Bronchial epithelial cell (primary cell): ENCODE measurements around the gene CCDC102A. TPM values are rescaled to one million over a fixed set of nuclear protein-coding genes. Genes with fewer than 3 reads are reported as not detected.

ENCODE experiments used
- DNase-seq: peaks from one replicate; pipeline ENCODE4 v3.0.0-alpha.2; 2010; ENCODE audit warnings: low read depth
- FAIRE-seq: peaks from 2 replicates; lab custom pipeline; 2011; peaks lifted over from hg19 to GRCh38; lab: Jason Lieb, UNC
- H3K27me3 ChIP-seq: 2 replicates; pipeline ENCODE4 v1.5.1; 2011; ENCODE audit warnings: low read length; ENCODE audit not compliant: control insufficient read depth, insufficient read depth
- H3K36me3 ChIP-seq: 2 replicates; pipeline ENCODE4 v1.5.1; 2011; ENCODE audit warnings: low read length; ENCODE audit not compliant: control insufficient read depth, insufficient read depth
- H3K4me3 ChIP-seq: 2 replicates; pipeline ENCODE4 v1.5.1; 2011; ENCODE audit warnings: mild to moderate bottlenecking, low read depth, low read length, control low read depth
- total RNA-seq: library from RNA; depleted of rRNA; stranded (reverse); fragments of >200 nt; gene quantifications from 2 replicates; pipeline ENCODE4 v1.2.1, GENCODE V29; 2014
- TF ChIP-seq, protein P1 (sequence below): IDR thresholded peaks from 2 replicates; pipeline ENCODE4 v1.5.1; 2011; ENCODE audit warnings: mild to moderate bottlenecking, moderate library complexity, low read length, control low read depth, inconsistent platforms; ENCODE audit not compliant: insufficient read depth, severe bottlenecking

Gene CCDC102A
- total RNA-seq, 1 donor from 2014 or later, result 2.1 TPM

- H3K27me3 ChIP-seq, result no peaks in the 10 kb centered on the region
- H3K4me3 ChIP-seq, result no peak overlapping the region
- DNase-seq (no peak), FAIRE-seq (no peak)
- H3K36me3 ChIP-seq, result peaks cover 9% of the 10 kb centered on the region
- TF ChIP-seq, protein P1, sequence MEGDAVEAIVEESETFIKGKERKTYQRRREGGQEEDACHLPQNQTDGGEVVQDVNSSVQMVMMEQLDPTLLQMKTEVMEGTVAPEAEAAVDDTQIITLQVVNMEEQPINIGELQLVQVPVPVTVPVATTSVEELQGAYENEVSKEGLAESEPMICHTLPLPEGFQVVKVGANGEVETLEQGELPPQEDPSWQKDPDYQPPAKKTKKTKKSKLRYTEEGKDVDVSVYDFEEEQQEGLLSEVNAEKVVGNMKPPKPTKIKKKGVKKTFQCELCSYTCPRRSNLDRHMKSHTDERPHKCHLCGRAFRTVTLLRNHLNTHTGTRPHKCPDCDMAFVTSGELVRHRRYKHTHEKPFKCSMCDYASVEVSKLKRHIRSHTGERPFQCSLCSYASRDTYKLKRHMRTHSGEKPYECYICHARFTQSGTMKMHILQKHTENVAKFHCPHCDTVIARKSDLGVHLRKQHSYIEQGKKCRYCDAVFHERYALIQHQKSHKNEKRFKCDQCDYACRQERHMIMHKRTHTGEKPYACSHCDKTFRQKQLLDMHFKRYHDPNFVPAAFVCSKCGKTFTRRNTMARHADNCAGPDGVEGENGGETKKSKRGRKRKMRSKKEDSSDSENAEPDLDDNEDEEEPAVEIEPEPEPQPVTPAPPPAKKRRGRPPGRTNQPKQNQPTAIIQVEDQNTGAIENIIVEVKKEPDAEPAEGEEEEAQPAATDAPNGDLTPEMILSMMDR, result no peak
Observed at GRCh38 chr16:57476546-57477410, 59.6 kb downstream of the CCDC102A start.

DNA sequence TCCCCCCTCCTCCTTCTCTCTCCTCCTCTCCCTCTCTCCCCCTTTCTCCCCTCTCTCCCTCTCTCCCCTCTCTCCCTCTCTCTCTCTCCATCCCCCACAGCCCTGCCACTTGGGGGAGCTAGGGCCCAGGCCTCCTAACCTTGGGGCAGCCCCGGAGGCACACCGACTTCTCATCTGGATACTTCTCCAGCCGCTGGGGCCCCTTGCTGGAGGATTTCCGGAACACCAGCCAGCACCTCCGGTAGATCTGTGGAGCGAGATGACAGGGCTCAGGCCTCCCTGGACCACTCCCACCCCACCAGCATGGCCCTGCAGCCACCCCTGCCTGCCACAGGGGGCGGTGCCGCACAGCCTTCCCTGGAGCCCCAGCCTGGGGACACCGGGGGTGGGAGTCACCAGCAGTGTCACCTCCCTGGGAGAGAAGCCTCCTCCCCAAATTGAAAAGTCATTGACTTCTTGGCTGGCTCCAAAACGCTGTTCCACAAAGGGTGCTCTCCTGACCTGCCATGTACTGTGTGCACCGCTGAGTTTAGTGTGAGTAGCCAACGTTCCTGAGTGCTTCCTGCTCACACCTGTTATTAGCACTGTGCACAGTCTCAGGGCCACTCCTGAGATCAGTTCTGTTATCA, 60.5 kb downstream of the CCDC102A start:
- TF ChIP-seq, protein P1, result peak; percentile 46
- Histone ChIP-seq H3K36me3 (peaks cover 10% of the 10 kb centered on the region), H3K4me3 (no peak overlapping the region), H3K27me3 (no peaks in the 10 kb centered on the region)
- DNase-seq (no peak), FAIRE-seq (no peak)

DNA sequence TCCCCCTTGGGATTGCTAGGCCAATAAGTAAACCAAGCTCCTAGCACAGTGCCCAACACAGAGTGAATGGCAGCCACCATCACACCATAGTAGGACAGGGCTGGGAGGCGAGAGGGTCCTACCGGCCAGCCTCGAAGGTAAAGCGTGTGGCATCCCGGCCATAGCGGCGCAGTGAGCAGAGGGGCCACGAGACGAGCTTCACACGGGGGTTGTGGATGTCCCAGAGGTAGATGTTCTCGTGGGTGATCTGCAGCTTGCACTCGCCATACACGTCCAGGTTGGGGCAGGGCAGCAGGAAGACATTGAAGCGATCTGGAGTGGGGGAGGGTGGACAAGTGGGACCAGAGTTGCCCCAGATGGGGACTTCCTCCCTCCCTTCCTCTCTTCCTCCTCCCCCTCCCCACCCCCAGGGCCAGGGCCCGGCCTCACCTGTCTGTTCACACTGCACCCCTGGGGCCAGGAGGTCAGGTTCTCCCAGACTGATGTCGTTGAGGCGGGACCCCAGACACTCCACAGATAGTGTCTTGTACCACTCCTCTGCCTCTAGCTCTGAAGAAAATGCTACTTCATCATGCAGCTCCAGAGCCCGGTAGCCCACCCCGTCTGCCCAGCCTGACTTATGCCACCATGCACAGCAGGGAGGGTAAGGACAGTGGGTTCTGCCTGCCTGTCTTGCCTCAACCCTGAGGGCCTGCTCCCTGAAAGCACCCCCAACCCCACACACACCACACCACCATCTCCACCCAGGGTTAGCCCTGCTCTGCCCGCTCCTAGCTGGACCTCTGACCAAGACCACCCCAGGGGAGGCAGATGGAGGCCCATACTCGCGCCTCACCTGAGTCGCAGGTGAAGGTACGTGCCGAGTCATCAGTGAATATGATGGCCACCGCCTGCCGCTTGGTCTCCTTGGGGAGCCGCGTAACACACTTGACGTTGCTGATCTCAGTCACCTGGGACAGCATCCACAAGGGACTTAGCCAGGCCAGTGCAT, 61.4 kb downstream of the CCDC102A start:
- TF ChIP-seq, protein P1, result no peak
- H3K27me3 ChIP-seq, result no peaks in the 10 kb centered on the region
- FAIRE-seq (no peak), DNase-seq (no peak)
- peaks cover 14% of the 10 kb centered on the region for H3K36me3 ChIP-seq
- H3K4me3 ChIP-seq, result no peak overlapping the region

DNA sequence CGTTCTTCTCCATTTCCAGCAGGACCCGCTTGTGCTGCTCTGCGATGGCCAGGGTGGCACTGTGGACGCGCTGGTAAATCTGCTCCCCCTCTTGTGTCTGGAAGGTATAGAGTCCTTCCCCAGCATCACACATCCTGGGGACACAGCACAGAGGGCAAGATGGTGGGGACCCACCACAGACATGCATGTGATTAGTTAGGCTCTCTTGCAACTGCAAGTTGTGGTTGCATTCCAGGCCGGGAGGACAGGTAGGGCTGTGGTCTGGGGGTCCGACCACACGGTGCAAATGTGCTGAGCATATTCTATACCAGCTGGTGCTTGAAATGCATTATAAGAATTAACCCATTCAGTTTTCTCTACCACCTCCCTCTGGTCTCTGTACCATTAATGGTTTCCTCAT, 62.5 kb downstream of the CCDC102A start:
- TF ChIP-seq, protein P1, result no peak
- no peak for FAIRE-seq
- Histone ChIP-seq H3K27me3 (no peaks in the 10 kb centered on the region), H3K36me3 (peaks cover 21% of the 10 kb centered on the region), H3K4me3 (no peak overlapping the region)
- no peak for DNase-seq

DNA sequence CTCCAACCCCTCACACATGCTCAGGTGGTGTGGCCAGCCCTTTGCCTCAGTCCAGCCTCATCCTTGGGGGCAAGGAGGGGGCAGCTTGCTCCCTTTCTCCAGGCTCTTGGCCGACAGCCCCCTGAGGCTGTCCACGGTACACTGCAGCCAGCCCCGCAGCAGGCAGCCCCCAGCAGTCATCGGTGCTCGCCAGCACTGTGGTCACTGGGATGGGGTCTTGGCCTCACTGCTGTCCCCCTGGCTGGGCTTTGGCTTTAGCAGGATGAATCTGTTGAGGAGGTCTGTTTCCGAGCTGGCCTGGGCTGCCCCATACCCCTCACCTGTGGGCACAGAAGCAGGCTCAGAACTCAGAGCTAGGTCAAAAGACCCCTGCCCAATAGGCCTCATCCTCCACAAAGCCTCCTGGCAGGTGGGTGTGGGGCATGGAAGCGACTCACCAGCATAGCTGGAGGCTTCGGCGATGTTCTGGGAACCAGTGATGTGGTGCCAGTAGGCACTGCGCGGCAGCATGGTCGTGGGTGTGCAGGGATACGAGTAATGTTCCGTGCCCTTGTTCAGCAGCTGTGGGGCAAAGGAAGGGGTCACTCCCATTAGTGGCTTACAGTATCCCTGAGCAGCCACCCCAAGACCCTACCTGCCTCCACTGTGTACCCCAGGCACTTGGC, 63.1 kb downstream of the CCDC102A start:
- DNase-seq (no peak), FAIRE-seq (no peak)
- H3K4me3 ChIP-seq, result no peak overlapping the region
- no peaks in the 10 kb centered on the region for H3K27me3 ChIP-seq
- H3K36me3 ChIP-seq, result peaks cover 20% of the 10 kb centered on the region
- TF ChIP-seq, protein P1, result no peak
